HG02678 (cell line): ENCODE measurements around the gene KRTAP11-1.

Experiments used
- ATAC-seq: cut with Tn5 transposase; IDR thresholded peaks from one replicate; pipeline ENCODE4 v1.9.1; 2021; ENCODE audit warnings: mild to moderate bottlenecking, moderate library complexity; ENCODE audit not compliant: unreplicated experiment

Gene KRTAP11-1

DNA sequence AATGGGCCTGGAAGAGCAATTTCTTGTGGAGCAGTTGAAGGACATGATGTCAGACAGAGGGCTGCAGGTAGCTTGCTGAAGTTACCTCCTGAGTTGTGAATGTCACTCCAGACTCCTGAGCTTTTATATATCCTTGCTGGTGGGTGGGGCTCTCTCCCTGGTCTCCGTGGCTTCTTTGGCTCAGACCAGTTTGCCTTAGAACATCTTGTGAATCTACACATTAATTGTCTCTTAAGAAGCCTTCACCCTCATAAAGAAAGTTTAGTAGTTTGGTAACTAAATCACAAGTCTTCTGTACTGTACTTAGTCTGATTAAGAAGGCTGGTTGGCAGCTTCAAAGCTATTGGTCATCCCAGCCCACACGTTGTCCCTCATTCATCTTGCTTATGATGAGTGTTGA lies at the start of gene KRTAP11-1:
Gene KRTAP11-1, minus strand, starts transcription at position 101 of the 400 bp plus-strand sequence. Its CDS starts 56 bp downstream, at position 45.
- no peak for ATAC-seq

- ATAC-seq = no peak
These were observed 42.8 kb upstream of the KRTAP11-1 start for GRCh38 chr21:30924146-30924700.

GRCh38 chr21:30921129-30921528 lies 39.7 kb upstream of the KRTAP11-1 start:
- ATAC-seq = no peak

GRCh38 chr21:30917557-30917956 lies 36.2 kb upstream of the KRTAP11-1 start:
- ATAC-seq = no peak

GRCh38 chr21:30900881-30901280 lies 19.5 kb upstream of the KRTAP11-1 start:
- ATAC-seq = no peak

- ATAC-seq = no peak
These were observed 1.7 kb upstream of the KRTAP11-1 start for GRCh38 chr21:30882866-30883597.

DNA sequence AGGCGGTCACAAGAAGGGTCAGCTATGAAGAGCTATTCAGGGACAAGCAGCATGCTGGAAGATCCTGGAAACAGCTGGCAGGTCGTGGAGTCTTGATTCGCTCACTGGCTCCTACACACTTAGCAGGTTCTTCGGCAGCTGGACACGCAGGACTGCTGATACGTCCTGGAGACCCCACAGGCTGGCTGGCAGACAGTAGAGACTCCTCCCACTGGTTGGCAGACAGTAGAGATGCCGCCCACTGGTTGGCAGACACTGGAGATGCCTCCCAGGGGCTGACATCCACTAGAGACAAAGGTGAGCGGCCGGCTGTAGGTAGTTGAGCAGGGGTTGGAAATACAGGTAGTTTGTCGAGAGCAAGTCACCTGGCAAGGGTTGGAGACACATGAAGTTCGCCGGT lies 466 bp downstream of the KRTAP11-1 start:
- ATAC-seq = no peak

DNA sequence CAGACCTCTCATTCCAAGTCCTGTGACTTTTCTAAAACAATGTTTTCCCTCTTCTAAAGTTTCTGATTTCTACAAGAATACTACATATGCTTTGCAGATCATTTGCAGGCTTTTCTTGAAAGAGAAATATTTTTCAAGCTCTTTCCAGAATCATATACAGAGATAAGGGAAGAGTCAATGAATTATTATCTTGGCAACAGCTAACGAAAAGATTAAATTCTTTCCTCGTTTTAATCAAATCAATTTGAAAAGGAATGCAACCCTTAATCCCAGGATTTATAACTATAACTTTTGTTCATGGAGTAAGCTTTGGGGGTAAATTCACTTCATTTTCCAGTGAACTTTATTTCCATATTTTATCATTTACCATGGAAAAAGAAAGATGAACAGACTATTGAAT lies 6.9 kb downstream of the KRTAP11-1 start:
- no peak for ATAC-seq

DNA sequence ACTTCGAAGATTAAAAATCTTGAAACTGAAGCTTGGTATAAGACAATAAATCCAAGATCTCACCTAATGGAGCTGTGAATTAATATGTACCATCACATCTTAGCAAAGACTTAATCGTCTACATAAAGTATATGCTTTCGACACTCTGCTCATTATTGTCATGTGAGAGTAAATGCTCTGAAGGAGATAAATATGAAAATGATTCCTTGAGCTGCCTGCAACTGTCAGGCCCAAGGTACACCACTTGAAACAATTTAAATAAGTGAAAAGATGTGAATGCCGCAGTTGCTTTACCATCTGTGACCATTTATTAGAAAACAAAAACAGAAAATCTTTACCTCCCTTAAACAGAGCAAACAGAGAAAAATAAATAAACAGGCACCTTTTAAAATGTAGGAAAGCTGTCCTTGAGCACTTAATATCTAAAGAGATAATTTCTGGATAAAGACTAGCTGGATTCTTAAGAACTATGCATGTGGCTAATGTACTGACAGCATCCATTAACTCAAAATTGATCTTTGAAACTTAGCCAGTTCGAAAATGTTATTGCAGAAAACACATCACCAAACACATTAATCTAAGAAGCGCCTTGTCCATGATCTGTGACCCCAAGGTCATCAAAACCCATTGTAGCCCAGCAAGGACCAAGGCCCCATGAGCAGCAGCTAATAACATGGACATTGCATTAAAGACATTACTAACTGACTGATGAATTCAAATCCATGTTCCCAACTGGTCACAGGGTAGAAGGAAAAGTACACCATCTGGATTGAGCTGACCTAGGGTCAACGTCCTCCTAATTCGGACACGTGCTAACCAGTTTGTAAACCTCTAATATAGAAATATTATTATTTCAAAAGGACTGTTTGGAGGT lies 33.5 kb downstream of the KRTAP11-1 start:
- ATAC-seq = no peak

GRCh38 chr21:30842990-30843389 lies 38.4 kb downstream of the KRTAP11-1 start:
- ATAC-seq = no peak

GRCh38 chr21:30839304-30839703 lies 42.1 kb downstream of the KRTAP11-1 start:
- no peak for ATAC-seq

DNA sequence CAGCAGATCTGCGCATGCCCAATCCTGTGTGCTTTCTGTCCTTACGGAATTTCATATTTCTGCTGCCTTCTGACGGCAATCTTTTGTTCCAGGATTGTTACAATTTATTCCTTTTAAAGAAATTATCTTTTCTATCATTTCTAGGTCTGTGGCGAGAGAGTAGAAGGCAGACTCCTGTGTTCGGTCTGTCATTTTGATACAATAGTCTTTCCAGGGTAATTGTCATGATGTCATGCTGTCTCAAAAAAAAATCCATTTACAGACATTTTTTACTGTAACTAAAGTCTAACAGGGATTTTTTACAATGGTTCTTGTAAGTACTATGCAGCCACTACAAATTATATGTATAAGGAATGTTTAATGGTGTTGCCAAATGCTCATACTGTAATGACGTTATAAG lies 42.8 kb downstream of the KRTAP11-1 start:
- ATAC-seq = no peak

GRCh38 chr21:30831194-30831765 lies 50.1 kb downstream of the KRTAP11-1 start:
- ATAC-seq = no peak
